OCI-LY1 (cell line): ENCODE results near the gene CAPRIN1.

Experiments used
- H2AFZ ChIP-seq: fragments of 200-600 bp; sonication (generic), shearing (Covaris generic); 2 replicates; pipeline ENCODE4 v1.6.0; 2014; ENCODE audit warnings: antibody characterized with exemption, mild to moderate bottlenecking, low read length
- H3F3A ChIP-seq: fragments of 200-600 bp; sonication (generic), shearing (Covaris generic); 2 replicates; pipeline ENCODE4 v1.6.0; 2014; ENCODE audit warnings: mild to moderate bottlenecking, antibody characterized with exemption, low read length, moderate library complexity; ENCODE audit not compliant: insufficient read depth
- H3K27ac ChIP-seq: fragments of 200-600 bp; sonication (generic); 2 replicates; pipeline ENCODE4 v1.5.1; 2014; ENCODE audit warnings: low read length, mixed run types, mild to moderate bottlenecking, low read depth; ENCODE audit not compliant: poor library complexity, severe bottlenecking
- H3K27me3 ChIP-seq: fragments of 200-600 bp; sonication (generic); 2 replicates; pipeline ENCODE4 v1.6.0; 2014; ENCODE audit warnings: antibody characterized with exemption, mild to moderate bottlenecking, low read length, moderate library complexity; ENCODE audit not compliant: insufficient read depth
- H3K36me3 ChIP-seq: fragments of 200-600 bp; sonication (generic); 2 replicates; pipeline ENCODE4 v1.6.1; 2014; ENCODE audit warnings: mild to moderate bottlenecking, antibody characterized with exemption, low read length, moderate library complexity, mixed read lengths; ENCODE audit not compliant: insufficient read depth
- H3K4me1 ChIP-seq: fragments of 200-600 bp; sonication (generic); 2 replicates; pipeline ENCODE4 v1.5.1; 2014; ENCODE audit warnings: mild to moderate bottlenecking, low read length, moderate library complexity; ENCODE audit not compliant: insufficient read depth, severe bottlenecking
- H3K4me2 ChIP-seq: fragments of 200-600 bp; sonication (generic), shearing (Covaris generic); 2 replicates; pipeline ENCODE4 v1.6.1; 2014; ENCODE audit warnings: low read length
- H3K4me3 ChIP-seq: fragments of 200-600 bp; sonication (generic); 2 replicates; pipeline ENCODE4 v1.5.1; 2014; ENCODE audit warnings: low read length, low read depth, mild to moderate bottlenecking, mixed read lengths; ENCODE audit not compliant: poor library complexity, severe bottlenecking
- H3K79me2 ChIP-seq: fragments of 200-600 bp; shearing (Covaris generic); 2 replicates; pipeline ENCODE4 v1.6.1; 2016; ENCODE audit warnings: mixed run types, low read length, mixed read lengths; ENCODE audit not compliant: insufficient read depth
- H3K9ac ChIP-seq: fragments of 200-600 bp; sonication (generic), shearing (Covaris generic); 2 replicates; pipeline ENCODE4 v1.6.1; 2014; ENCODE audit warnings: mild to moderate bottlenecking, low read length, mixed read lengths
- H3K9me2 ChIP-seq: fragments of 200-600 bp; sonication (generic), shearing (Covaris generic); 2 replicates; pipeline ENCODE4 v1.6.1; 2014; ENCODE audit warnings: low read depth, mild to moderate bottlenecking, low read length, mixed read lengths
- H3K9me3 ChIP-seq: fragments of 200-600 bp; shearing (Covaris generic); 2 replicates; pipeline ENCODE4 v1.6.1; 2014; ENCODE audit warnings: low read length, mixed read lengths
- H4K20me1 ChIP-seq: fragments of 200-600 bp; sonication (generic), shearing (Covaris generic); 2 replicates; pipeline ENCODE4 v1.6.0; 2016; ENCODE audit warnings: mild to moderate bottlenecking, low read length; ENCODE audit not compliant: insufficient read depth
- EZH2 ChIP-seq: fragments of 200-600 bp; sonication (generic), shearing (Covaris generic); IDR thresholded peaks from 2 replicates; pipeline ENCODE4 v1.8.0; 2017; ENCODE audit warnings: borderline replicate concordance, mixed run types, mild to moderate bottlenecking, antibody characterized with exemption, low read length, moderate library complexity, mixed read lengths
- TF ChIP-seq, protein P1 (sequence below): fragments of 200-600 bp; sonication (generic), shearing (Covaris generic); IDR thresholded peaks from 2 replicates; pipeline ENCODE4 v1.5.1; 2017; ENCODE audit warnings: mild to moderate bottlenecking, antibody characterized with exemption, low read length, moderate library complexity, mixed read lengths

CAPRIN1 gene

DNA sequence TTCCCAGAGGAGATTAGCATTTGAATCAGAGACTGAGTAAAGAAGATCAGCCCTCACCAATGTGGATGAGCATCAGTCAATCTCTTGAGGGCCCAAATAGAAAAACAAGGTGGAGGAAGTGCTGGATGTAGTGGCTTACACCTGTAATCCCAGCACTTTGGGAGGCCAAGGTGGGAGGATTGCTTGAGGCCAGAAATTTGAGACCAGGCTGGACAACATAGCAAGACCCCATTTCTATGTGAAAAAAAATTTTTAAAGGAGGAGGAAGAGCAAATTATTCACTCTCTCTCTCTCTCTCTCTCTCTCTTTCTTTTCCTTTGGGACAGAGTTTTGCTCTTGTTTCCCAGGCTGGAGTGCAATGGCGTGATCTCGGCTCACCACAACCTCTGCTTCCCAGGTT is 18.1 kb upstream of the CAPRIN1 start:
- TF ChIP-seq, protein P1, sequence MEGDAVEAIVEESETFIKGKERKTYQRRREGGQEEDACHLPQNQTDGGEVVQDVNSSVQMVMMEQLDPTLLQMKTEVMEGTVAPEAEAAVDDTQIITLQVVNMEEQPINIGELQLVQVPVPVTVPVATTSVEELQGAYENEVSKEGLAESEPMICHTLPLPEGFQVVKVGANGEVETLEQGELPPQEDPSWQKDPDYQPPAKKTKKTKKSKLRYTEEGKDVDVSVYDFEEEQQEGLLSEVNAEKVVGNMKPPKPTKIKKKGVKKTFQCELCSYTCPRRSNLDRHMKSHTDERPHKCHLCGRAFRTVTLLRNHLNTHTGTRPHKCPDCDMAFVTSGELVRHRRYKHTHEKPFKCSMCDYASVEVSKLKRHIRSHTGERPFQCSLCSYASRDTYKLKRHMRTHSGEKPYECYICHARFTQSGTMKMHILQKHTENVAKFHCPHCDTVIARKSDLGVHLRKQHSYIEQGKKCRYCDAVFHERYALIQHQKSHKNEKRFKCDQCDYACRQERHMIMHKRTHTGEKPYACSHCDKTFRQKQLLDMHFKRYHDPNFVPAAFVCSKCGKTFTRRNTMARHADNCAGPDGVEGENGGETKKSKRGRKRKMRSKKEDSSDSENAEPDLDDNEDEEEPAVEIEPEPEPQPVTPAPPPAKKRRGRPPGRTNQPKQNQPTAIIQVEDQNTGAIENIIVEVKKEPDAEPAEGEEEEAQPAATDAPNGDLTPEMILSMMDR, result no peak
- TF ChIP-seq EZH2, result no peak
- H3K4me2 ChIP-seq, result no peak overlapping the region
- H3K27me3 ChIP-seq, result no peaks in the 10 kb centered on the region
- no peaks in the 10 kb centered on the region for H3K9me3 ChIP-seq
- no peaks in the 10 kb centered on the region for H3K9me2 ChIP-seq
- no peaks in the 10 kb centered on the region for H3F3A ChIP-seq
- no peaks in the 10 kb centered on the region for H3K4me1 ChIP-seq
- no peak overlapping the region for H3K4me3 ChIP-seq
- H2AFZ ChIP-seq, result no peak overlapping the region
- no peak overlapping the region for H3K9ac ChIP-seq
- no peaks in the 10 kb centered on the region for H3K79me2 ChIP-seq
- H4K20me1 ChIP-seq, result no peaks in the 10 kb centered on the region
- no peaks in the 10 kb centered on the region for H3K36me3 ChIP-seq
- no peak overlapping the region for H3K27ac ChIP-seq

DNA sequence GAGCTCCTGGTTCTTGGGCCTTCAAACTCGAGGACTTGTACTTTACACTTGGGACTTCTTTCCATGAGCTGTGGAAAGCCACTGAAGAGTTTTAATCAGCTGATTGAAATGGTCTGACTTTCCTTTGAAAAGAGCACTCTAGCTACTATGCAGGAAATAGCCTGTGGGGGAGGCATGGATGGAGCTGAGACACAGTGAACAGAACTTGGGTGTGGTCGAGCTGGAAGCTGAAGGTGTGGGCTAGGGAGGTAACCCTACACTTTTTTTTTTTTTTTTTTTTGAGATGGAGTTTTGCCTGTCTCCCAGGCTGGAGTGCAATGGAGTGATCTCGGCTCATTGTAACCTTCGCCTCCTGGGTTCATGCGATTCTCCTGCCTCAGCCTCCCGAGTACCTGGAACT is 17.5 kb upstream of the CAPRIN1 start:
- H3K27me3 ChIP-seq, result no peaks in the 10 kb centered on the region
- H3K4me2 ChIP-seq, result no peak overlapping the region
- no peaks in the 10 kb centered on the region for H3K9me3 ChIP-seq
- H3K36me3 ChIP-seq, result no peaks in the 10 kb centered on the region
- no peaks in the 10 kb centered on the region for H4K20me1 ChIP-seq
- H3K4me1 ChIP-seq, result no peaks in the 10 kb centered on the region
- no peak overlapping the region for H3K9ac ChIP-seq
- H3K9me2 ChIP-seq, result no peaks in the 10 kb centered on the region
- no peaks in the 10 kb centered on the region for H3F3A ChIP-seq
- no peak overlapping the region for H2AFZ ChIP-seq
- no peak overlapping the region for H3K4me3 ChIP-seq
- H3K27ac ChIP-seq, result no peak overlapping the region
- no peak for TF ChIP-seq EZH2
- TF ChIP-seq, protein P1, result no peak
- H3K79me2 ChIP-seq, result no peaks in the 10 kb centered on the region

DNA sequence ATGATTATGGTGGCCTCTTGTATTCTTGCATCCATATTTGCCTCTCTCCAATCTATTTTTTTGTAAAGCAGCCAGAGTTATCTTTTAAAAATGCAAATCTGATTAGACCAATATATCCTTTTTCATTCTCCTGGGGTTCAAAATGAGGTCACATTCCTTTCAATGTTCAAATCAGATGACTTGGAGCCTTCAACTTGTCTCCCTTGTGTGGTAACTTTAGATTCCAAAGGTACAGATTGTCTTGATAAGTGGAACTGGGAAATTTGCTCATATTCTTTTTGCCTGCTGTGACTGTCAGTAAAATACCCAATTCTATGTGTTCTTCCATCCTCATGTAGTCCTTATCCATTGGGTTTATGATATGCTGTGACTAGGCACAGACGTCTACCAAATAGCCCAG is 15.1 kb upstream of the CAPRIN1 start:
- Histone ChIP-seq H3K79me2 (no peaks in the 10 kb centered on the region), H3K4me3 (no peak overlapping the region), H4K20me1 (no peaks in the 10 kb centered on the region), H2AFZ (no peak overlapping the region), H3K9me2 (no peaks in the 10 kb centered on the region), H3K27me3 (no peaks in the 10 kb centered on the region), H3F3A (no peaks in the 10 kb centered on the region), H3K4me2 (no peak overlapping the region), H3K27ac (no peak overlapping the region), H3K36me3 (no peaks in the 10 kb centered on the region), H3K4me1 (no peaks in the 10 kb centered on the region), H3K9ac (no peak overlapping the region), H3K9me3 (no peaks in the 10 kb centered on the region)
- TF ChIP-seq EZH2, result no peak
- TF ChIP-seq, protein P1, result no peak
